Measurements from ENCODE around the gene ESRRG.

The ESRRG gene

DNA sequence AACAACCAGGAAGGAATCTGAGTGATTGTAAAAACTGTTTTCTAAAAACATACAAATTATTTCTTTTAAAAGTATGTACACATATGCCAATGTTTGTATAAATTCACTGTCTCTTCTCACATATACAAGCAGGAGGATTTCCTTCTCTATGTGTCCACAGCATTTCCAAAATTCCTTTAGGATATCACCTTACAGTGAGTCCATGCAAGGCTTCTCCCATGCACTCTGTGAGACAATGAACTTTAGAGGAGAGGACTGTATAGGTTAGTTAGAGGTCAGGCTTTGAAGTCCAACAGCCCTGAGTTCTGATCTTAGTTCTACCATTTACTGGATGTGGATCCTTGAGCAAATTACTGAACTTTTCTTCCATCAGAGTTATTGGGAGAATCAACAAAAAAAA is 265.9 kb downstream of the ESRRG start:
- DNase-seq (ENCODE audit: low read depth in 3 of 3, low spot score in 1 of 3), result no peak

GRCh38 chr1:216456682-216457081 is 266.5 kb downstream of the ESRRG start:
- DNase-seq (ENCODE audit: low read depth in 3 of 3, low spot score in 1 of 3), result no peak

DNA sequence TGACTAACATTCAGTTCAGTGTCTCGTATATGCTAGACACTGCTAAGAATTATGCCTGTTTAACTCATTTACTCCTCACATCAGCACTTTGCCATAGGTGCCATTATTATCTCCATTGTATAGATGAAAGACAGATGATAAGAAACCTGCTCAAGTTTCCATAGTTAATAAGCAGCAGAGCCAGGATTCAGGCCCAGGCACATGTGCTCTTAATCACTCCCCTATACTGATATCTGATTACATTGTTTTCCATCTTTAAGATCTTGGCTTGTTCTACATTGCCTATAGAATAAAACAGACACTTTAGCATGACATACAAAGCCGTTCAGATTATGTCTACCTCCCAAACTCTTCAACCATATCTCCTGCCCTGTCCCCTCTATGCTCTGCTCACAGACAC is 269.5 kb downstream of the ESRRG start:
- no peak for DNase-seq (ENCODE audit: low read depth in 3 of 3, low spot score in 1 of 3)
